Inferior parietal cortex (tissue), 1 donor: Measurements from ENCODE around the gene BNIP3.

ENCODE experiments used
- DNase-seq: peaks from one replicate; pipeline ENCODE4 v3.0.0-alpha.2; 2016; ENCODE audit errors: extremely low spot score

The BNIP3 gene, protein sequence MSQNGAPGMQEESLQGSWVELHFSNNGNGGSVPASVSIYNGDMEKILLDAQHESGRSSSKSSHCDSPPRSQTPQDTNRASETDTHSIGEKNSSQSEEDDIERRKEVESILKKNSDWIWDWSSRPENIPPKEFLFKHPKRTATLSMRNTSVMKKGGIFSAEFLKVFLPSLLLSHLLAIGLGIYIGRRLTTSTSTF

DNA sequence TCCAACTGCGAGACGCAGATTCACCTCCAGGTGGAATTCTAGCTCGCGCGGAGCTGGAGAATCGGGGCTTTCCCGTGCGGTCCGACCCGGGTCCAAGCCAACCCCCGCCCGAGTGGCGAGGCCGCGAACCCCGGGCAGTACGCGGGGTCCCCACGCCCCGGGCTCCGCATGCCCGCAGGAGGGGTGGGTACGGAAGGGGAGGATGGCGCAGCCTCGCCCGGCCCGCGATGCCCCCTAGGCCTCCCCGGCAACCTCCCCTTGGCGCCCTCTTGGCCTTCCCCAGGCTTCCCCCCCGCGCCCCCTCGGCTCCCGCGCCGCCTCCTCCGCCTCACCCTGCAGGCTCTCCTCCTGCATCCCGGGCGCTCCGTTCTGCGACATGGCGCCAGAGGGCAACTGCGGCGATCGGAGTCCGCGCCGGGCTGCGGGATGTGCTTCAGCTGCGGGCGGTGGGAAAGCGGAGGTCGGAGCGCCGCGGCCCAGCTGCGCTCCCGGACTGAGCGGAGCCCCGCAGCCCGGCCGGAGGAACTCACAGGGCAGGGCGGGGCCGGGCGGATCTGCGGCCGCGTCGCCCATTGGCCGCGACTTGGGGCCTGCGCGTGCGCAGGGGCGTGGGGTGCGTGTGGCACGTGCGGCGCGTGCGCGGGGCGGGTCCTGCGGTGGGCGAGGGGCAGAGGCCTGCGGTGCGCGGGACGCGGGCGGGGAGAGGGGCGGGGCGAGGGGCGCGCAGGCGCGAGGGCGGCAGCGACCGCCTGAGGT is at the start of gene BNIP3:
Gene BNIP3, minus strand, starts transcription at position 495 of the 756 bp plus-strand sequence. Its CDS starts 117 bp downstream, at position 378.
- peak; percentile 89 for DNase-seq

DNA sequence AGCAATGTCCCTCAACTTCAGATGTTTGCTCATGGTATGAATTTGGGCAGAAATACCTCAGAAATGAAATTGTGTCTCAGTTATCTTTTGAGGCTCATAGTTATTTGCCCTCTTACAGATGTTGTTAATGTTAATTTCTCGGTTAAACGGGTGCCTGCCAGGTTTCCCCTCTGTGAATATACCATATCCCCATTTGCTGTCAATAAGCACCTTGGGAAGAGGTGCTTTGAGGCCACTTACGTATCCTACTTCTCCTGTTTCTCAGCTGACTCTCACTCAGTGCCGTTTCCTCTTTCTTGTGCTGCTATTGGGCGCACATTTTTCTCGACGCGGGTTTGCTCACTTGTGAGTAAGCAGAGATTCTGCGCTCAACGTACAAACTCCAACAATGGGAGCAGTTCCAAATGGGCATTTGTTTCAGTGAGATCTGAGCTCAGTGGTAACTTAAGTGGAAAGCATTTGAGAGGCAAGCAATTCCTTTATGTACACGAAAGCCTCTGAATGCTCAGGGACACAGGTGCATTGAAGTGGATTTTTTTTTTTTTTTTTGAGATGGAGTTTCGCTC is 49.3 kb upstream of the BNIP3 start:
- no peak for DNase-seq

DNA sequence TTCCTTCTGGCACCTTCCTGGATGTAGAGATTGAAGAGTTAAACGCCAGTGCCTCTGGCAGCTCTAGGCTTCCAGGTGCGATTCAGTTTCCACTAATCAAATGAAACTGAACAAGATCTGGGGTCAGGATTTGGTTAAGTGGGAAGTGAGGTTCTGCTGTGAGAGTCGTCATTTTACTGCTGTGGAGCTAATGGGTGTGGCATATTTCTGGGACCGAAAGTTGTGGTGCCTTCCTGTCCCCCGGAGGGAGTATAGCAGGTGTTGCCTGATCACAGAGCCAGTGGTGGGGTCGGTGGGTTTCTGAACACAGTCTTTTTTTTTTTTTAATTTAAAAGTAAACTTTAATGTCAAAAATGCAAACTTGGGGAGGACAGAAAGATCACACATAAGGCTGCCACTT is 47.0 kb upstream of the BNIP3 start:
- DNase-seq = no peak

DNA sequence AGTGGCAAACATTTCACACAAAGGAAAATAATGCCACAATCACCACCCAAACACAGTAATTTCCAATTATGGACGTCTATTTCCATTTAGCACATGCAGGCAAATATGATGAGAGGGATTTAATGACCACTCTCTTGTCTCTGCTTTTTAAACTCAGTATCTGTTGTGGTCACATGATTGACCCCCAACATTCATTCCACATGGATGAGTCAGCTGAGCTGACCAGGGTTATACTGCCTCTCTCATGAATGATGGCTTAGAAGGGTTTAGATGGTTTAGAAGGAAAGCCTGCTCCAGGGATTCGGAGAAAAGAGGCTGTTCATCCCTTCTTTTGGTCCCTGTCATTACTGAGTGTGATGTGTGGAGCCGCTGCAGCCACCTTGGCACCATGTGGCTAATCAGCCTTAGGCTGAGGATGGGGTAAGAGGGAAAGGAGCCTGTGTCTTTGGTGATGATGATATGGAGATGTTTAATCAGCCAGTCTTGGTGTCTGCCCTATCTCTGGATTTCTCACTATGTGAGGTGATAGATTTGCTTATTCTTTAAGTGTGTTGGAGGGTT is 45.8 kb upstream of the BNIP3 start:
- no peak for DNase-seq

DNA sequence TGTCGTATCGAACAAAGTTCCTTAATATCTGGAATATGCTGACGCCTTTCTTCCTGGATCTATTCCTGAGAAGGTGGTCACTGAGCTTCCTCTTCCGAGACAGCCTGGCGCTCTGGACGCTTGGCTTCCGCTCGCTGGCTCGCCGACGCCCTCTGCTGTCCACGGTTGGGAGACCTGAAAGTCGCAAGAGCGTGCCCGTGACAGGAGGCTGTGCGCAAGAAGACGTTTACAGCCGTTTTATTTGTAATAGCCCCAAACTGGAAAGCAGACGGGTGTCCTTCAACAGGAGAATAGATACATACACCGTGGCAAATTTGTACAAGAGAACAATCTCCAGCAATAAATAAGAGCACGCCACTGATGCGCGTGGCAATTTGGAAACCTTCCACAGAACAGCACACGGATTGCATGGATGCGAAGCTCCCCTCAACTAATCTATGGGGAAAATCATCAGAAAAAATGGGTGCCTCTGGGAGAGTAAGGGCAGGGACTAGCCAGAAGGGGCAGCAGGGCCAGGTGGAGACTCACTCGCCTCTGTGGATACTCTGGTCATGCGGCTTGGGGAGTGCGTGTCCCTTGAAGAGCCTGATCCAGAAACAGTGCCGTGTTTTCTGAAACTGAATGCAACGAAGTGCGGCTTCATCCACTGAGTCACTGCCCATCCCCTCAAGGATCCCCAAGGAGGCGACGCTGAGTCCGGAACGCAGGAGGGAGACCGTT is 41.5 kb upstream of the BNIP3 start:
- peak; percentile 92 for DNase-seq

DNA sequence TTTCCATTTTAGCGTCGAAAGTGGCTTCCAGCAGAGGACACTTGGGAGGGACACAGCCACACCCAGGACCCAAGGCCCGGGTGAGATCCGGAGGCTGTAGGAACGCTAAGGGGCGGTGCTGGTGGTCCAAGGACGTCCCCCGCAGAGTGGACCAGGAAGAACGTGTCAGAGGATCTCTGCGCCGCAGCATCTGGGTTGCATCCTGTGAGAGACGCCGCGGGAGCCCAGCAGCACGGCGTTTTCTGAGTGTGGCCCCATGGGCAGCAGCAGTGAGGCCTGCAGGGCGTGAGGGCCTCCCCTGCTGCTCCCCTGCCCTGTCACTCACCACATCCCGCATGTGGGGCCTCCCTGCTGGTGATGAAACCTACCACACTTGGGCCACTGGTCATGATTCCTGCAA is 40.5 kb upstream of the BNIP3 start:
- DNase-seq = no peak

DNA sequence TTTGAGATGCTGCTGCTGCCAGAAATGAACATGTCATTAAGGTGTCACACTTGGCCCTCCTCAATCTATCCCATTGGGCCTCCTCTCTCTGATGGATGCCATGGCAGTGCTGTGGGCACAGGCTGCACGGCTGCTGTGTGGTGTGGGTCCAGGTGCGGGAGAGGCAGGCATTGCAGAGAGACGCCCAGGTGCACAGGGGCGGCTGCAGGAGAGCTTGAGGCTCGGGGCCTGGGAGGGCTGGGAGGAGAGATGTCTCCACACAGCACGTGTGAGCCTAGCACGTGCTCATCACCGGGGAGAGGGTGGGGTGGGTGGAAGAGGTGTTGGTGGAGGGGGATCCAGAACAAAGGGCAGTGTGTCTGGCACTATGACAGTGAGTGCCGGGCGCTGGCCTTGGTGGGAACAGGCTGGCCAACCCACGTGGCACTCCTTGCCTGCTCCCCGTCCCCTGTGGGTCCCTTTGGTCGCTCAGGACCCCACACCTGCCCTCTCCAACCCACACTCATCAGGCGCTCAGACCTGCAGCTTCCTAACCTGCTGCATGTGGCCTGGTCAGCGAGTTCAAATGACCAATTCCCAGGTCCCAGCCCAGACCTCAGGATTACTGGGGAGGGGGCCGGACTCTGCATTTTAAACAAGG is 39.9 kb upstream of the BNIP3 start:
- DNase-seq = no peak

DNA sequence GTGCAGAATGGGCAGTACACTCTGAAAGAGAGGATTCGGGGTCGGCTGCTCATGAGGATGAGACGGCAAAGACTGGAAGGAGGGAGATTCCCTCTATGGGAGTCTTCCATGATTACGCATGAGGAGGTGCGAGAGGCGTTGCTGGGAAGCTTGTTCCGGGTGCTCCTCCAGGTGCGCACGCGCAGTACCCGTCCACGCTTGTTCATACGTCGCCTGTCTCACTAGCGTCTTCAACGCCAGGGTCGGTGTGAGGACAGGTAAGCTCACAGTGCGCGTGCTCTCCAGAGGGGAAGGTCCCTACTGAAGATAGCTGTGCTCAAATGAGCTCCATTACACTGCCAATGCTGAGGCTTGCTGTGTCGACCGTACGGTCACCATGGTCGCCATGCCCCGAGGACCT is 39.3 kb upstream of the BNIP3 start:
- no peak for DNase-seq

DNA sequence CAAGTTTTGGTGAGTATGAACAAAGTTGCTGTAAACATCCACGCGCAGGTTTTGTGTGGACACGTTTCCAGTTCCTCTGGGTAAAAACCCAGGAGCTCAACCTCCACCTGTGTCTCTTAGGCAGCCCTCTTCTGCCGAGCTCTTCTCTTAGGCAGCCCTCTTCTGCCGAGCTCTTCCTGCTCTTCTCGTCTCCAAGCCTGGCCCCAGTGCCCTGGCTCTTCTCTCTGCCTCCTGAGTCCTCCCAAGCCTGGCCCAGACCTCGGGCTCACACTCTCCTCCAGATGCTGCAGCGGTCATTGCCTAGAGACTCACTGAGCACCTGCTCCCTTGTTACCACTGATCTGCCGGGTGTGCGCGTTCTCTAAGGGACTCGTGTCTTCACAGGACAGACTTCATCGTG is 38.7 kb upstream of the BNIP3 start:
- DNase-seq = no peak

DNA sequence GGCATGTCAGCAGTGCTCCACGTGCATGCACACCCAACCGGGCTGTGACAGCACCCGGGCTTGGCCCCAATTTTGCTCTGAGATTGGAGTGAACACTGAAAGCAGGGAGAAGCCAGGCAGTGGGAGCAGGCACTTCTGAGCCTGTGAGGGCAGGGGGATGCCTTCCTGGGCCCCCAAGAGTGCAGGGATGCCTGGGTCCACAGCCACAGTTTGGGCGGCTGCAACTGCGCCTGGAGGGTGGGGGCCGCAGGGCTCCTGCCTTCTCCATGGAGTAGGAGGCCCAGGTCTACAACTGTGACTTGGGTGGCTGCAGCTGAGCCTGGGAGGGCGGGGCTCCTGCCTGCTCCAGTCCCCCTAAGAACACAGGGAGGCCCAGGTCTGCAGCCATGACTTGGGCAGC is 37.6 kb upstream of the BNIP3 start:
- no peak for DNase-seq

DNA sequence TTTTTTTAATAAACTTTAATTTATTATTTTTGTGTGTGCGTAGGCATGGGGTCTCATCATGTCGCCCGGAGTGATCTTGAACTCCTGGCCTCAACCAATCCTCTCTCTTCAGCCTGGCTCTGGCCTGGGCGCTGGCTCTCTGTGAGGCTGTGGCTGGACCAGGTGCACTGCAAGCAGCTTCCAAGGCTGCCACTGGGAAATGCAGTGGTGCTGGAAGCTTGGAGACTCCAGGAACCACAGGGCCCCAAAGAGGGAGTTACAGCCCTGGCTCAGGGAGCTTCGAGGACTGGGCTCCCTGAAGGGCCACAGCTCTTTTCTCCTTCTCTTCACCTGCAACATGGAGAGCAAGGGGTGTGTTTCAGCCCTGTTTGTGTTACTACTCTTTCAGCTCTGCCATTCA is 36.7 kb upstream of the BNIP3 start:
- DNase-seq = no peak

DNA sequence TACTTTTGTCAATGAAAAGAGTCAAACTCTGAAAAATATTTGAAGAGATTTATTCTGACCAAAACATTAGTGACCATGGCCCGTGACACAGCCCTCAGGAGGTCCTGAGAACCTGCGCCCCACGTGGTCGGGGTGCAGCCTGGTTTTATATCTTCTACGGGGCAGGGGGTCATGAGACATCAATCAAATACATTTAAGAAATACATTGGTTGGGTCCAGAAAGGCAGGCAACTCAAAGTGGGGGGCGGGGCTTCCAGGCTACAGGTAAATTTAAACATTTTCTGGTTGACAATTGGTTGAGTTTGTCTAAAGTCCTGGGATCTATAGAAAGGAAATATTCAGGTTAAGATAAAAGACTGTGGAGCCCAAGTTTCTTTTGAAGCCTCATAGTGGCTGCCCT is 34.8 kb upstream of the BNIP3 start:
- DNase-seq = no peak

DNA sequence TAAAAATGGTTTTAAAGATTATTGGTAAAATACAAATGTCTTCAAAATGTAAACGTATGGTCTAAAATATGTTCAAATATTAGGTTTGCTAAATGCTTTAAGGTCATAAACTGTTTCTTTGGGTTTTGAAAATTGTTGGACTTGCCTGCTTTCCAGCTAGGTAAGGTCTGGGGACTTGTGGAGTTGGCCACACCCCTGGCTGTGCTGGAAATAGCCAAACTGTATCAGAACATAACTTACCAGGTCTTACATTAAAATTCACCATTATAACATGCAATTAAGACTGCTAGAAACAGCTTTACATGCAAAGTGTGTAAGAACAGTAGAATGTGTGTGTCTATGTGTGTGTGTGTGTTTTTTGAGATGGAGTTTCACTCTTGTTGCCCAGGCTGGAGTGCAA is 29.7 kb upstream of the BNIP3 start:
- DNase-seq = no peak

DNA sequence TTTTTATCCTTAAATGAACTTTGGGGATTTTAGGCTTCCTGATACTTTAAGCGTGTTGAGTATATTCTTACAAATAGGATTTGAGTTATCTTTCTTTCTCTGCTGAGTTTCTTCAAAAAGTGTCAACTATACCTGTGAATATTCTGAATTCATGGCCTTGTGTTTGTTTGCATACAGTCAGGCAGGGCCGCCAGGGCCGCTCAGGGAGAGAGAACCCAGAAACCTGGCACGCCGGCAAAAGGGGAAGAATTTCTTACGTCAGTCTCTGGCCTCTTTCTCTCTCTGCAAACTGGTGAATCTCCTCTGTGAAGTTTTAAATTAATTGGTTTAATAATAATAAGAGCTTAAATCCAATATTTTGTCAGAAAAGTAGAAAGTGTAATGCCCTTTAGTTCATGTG is 29.3 kb upstream of the BNIP3 start:
- no peak for DNase-seq

DNA sequence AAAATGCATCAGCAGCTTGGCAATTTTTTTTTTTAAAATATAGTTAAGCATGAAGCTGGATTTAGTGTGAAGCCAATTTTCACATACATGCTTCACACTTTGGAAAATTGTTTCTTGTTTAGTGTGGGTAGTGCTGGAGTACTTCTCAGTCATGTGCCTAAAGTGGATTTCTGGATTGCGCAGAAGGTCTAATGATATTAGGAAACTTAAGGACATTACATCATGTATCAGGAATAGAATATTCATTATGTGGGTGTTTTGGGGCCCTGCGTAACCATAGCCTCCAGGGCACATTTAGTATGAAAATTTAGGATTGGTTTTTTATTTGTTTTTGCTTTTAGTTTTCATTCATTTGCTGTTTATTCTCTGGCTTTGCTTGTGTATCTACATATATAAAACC is 28.8 kb upstream of the BNIP3 start:
- DNase-seq = no peak

DNA sequence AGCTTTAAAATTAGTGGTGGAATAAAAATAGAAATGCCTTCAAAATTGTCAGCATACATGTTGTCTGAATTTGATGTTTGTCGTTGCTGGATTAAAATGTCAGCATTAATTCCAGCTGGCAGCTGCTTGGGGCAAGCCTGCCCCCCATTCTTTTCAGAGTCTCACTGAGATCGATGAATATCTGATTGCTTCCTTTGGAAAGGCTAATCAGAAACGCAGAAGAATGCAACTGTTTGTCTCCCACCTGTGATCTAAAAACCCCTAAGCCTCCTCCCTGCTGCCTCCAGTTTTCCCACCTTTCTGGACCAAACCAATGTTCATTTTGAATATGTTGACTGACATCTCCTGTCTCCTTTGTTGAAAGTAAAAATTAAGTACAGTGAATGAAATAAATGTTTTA is 27.9 kb upstream of the BNIP3 start:
- DNase-seq = no peak

DNA sequence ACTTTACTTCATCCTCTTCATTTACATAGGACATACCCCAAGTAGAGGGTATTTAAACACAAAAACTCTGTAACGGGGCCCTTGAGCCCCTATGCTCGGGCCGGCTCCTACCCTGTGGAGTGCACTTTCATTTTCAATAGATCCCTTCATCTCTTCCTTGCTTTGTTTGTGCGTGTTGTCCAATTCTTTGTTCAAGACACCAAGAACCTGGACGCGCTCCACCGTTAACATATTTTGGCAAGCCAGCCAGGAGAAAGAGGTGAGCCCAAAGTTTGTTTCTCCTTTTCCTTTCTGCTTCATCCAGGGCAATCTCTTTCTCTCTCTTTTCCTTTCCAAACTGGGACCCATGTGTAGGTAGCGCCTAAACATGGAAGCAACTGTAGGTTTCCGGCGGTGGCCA is 26.0 kb upstream of the BNIP3 start:
- DNase-seq = no peak

DNA sequence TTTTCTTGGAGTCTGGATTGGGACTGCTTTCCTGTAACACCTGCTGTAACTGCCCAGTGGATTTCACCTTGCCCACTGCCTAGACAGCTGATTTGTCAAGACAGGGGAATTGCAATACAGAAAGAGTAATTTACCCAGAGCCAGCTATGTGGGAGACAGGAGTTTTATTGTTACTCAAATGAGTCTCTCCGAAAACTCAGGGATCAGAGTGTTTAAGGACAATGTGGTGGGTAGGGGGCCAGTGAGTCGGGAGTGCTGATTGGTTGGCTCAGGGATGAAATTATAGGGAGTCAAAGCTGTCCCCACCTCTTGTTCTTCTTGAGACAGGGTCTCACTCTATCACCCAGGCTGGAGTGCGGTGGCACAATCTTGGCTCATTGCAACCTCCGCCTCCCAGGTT is 25.2 kb upstream of the BNIP3 start:
- no peak for DNase-seq

DNA sequence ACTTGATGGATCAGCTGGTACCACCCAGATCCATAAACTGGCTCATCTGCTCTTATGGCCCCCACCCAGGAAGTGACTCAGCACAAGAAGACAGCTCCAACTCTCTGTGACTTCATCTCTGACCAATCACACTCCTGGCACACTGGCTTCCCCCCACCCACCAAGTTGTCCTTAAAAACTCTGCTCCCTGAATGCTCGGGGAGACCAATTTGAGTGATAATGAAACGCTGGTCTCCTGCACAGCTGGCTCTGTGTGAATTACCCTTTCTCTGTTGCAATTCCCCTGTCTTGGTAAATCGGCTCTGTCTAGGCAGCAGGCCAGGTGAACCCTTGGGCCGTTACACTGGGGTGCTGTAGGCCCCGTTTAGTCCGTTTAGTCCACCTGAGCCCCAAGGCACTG is 23.4 kb upstream of the BNIP3 start:
- no peak for DNase-seq

DNA sequence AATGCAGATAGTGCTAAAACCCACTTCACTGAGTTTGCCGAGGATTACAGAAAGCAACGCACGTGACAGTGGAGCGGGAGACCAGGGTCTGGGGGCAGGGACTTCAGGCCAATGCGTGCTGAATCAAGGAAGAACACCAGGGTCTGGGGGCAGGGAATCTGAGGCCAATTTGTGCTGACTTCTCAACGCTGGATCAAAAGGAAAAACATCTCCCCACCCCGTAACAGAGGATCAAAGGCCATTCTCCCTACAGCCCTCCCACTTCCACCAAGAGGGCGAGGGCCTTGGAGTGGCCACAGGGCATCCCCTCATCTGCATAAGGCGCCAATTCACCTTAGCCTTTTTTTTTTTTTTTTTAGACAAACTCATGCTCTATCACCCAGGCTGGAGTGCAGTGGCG is 22.3 kb upstream of the BNIP3 start:
- no peak for DNase-seq

DNA sequence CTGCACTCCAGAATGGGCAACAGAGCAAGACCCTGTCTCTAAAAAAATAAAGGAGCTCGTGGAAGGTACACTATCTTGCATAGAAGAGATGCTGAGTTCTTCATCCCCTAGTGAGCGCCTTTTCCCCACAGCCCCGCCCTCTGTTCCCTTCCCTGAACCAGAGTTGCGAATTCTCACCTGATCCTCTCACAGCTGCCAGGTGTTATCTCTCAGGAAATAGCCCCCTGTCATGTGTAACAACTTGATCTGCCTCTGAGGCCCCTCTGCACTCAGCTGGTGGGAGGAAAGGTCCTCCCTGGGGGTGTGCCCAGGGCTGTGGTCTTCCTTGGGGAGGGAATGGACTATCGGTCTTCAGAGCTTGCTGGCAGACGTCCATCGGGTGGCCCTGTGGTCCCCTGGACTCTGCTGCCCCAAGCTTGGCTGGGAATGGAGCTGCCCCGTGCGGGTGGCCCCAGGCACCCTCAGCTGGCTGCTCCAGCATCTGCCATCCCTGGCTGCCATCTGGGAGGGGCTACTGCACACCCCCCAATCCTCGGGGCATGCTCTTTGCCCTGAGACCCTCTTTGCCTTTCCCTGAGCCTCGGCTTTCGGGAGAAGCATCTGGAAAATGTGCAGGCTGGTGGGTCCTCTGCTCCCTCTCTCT is 21.7 kb upstream of the BNIP3 start:
- DNase-seq = no peak
